Measurements from ENCODE around the gene NR3C1.

Gene NR3C1

GRCh38 chr5:143356855-143357583 is 46.5 kb downstream of the NR3C1 start:
- TF ChIP-seq OSR1 (CRISPR knock-in tag; IDR thresholded peaks at IDR 0.05) (no peak), CREB5 (CRISPR knock-in tag; IDR thresholded peaks at IDR 0.05; ENCODE audit: low read depth) (no peak), ZNF8 (CRISPR knock-in tag; IDR thresholded peaks at IDR 0.05) (no peak), CSDC2 (CRISPR knock-in tag; IDR thresholded peaks at IDR 0.05) (no peak), POU6F1 (CRISPR knock-in tag; IDR thresholded peaks at IDR 0.05; ENCODE audit: borderline replicate concordance, low read depth) (no peak), ARNTL (CRISPR knock-in tag; IDR thresholded peaks at IDR 0.05; ENCODE audit: borderline replicate concordance, low read depth) (no peak), GLIS3 (CRISPR knock-in tag; IDR thresholded peaks at IDR 0.05) (no peak), ZC3H10 (CRISPR knock-in tag; IDR thresholded peaks at IDR 0.05) (no peak), ZFP3 (CRISPR knock-in tag; IDR thresholded peaks at IDR 0.05) (no peak), BACH2 (CRISPR knock-in tag; IDR thresholded peaks at IDR 0.05; ENCODE audit: borderline replicate concordance) (no peak), RARB (CRISPR knock-in tag; IDR thresholded peaks at IDR 0.05) (no peak), PPARA (CRISPR knock-in tag; IDR thresholded peaks at IDR 0.05; ENCODE audit: borderline replicate concordance) (no peak), ZNF70 (CRISPR knock-in tag; IDR thresholded peaks at IDR 0.05) (no peak), SNAI2 (CRISPR knock-in tag; IDR thresholded peaks at IDR 0.05) (no peak), TCF4 (CRISPR knock-in tag; IDR thresholded peaks at IDR 0.05; ENCODE audit: borderline replicate concordance) (no peak)
- TF ChIP-seq, protein P1, sequence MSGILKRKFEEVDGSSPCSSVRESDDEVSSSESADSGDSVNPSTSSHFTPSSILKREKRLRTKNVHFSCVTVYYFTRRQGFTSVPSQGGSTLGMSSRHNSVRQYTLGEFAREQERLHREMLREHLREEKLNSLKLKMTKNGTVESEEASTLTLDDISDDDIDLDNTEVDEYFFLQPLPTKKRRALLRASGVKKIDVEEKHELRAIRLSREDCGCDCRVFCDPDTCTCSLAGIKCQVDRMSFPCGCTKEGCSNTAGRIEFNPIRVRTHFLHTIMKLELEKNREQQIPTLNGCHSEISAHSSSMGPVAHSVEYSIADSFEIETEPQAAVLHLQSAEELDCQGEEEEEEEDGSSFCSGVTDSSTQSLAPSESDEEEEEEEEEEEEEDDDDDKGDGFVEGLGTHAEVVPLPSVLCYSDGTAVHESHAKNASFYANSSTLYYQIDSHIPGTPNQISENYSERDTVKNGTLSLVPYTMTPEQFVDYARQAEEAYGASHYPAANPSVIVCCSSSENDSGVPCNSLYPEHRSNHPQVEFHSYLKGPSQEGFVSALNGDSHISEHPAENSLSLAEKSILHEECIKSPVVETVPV (CRISPR knock-in tag; IDR thresholded peaks at IDR 0.05) = no peak
- TF ChIP-seq, protein P2, sequence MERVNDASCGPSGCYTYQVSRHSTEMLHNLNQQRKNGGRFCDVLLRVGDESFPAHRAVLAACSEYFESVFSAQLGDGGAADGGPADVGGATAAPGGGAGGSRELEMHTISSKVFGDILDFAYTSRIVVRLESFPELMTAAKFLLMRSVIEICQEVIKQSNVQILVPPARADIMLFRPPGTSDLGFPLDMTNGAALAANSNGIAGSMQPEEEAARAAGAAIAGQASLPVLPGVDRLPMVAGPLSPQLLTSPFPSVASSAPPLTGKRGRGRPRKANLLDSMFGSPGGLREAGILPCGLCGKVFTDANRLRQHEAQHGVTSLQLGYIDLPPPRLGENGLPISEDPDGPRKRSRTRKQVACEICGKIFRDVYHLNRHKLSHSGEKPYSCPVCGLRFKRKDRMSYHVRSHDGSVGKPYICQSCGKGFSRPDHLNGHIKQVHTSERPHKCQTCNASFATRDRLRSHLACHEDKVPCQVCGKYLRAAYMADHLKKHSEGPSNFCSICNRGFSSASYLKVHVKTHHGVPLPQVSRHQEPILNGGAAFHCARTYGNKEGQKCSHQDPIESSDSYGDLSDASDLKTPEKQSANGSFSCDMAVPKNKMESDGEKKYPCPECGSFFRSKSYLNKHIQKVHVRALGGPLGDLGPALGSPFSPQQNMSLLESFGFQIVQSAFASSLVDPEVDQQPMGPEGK (CRISPR knock-in tag; IDR thresholded peaks at IDR 0.05; ENCODE audit: borderline replicate concordance) = no peak
- ATAC-seq = no peak

- TF ChIP-seq ZNF8 (CRISPR knock-in tag; IDR thresholded peaks at IDR 0.05) (no peak), ISL1 (CRISPR knock-in tag; IDR thresholded peaks at IDR 0.05) (peak; percentile 30; the same call in 1 of the 2 replicates)
- ATAC-seq = peak; percentile 93
Observed at GRCh38 chr5:143355710-143356109, 47.8 kb downstream of the NR3C1 start.

GRCh38 chr5:143354025-143354424 is 49.5 kb downstream of the NR3C1 start:
- TF ChIP-seq ZFP3 (CRISPR knock-in tag; IDR thresholded peaks at IDR 0.05) = no peak
- no peak for TF ChIP-seq RARB (CRISPR knock-in tag; IDR thresholded peaks at IDR 0.05)
- TF ChIP-seq ISL1 (CRISPR knock-in tag; IDR thresholded peaks at IDR 0.05) = no peak
- no peak for TF ChIP-seq BACH2 (CRISPR knock-in tag; IDR thresholded peaks at IDR 0.05; ENCODE audit: borderline replicate concordance)
- no peak for TF ChIP-seq ESRRG (CRISPR knock-in tag; IDR thresholded peaks at IDR 0.05)
- no peak for TF ChIP-seq ZC3H10 (CRISPR knock-in tag; IDR thresholded peaks at IDR 0.05)
- no peak for TF ChIP-seq ARNTL (CRISPR knock-in tag; IDR thresholded peaks at IDR 0.05; ENCODE audit: borderline replicate concordance, low read depth)
- TF ChIP-seq, protein P1 (CRISPR knock-in tag; IDR thresholded peaks at IDR 0.05) = no peak
- TF ChIP-seq POU6F1 (CRISPR knock-in tag; IDR thresholded peaks at IDR 0.05; ENCODE audit: borderline replicate concordance, low read depth) = no peak
- TF ChIP-seq GLIS3 (CRISPR knock-in tag; IDR thresholded peaks at IDR 0.05) = no peak
- TF ChIP-seq ZNF70 (CRISPR knock-in tag; IDR thresholded peaks at IDR 0.05) = no peak
- no peak for ATAC-seq

All from SK-N-SH treated with all-trans-retinoic acid at 6 μM for 48 hours (cell line).